Measurements from ENCODE around the gene PLCG2. TPM values are rescaled to one million over a fixed set of nuclear protein-coding genes. Genes with fewer than 3 reads are reported as not detected.
"Not testable (repeated sequence)": the region's sequence is repeated elsewhere in the genome, so short reads cannot be mapped to it uniquely, and the experiment has no call there.

Gene PLCG2
- total RNA-seq, 1 experiment from 2014 or later: 6.0 TPM

DNA sequence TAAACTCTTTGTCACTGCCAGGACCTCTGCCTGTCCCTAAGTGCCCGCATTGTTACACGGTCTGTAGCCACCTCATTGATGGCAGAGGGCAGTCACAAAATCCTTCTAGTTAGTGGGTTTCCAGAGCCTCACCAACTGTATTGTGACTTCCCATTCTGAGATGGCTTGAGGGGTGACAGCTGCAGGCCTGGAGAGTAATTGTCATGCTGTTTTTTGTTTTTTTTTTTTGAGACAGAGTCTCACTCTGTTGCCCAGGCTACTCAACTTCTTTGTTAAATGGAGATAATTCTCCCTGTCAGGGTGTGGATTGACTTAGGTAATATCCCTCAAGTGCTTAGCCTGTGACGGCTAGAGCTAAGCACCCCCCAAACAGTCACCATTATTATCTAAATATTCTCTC is 154.3 kb downstream of the PLCG2 start:
- no peak overlapping the region for H3K4me2 ChIP-seq (ENCODE audit: insufficient read depth, insufficient read length, low read length)
- H3K14ac ChIP-seq (ENCODE audit: insufficient read depth, low read length): no peak overlapping the region
- no peaks in the 10 kb centered on the region for H3K27me3 ChIP-seq (ENCODE audit: insufficient read depth, low read length)
- no peak overlapping the region for H4K8ac ChIP-seq (replicated peaks; ENCODE audit: insufficient read length, low read depth, low read length)
- H3K79me1 ChIP-seq (ENCODE audit: insufficient read depth, low read depth, low read length, poor library complexity, severe bottlenecking): no peaks in the 10 kb centered on the region
- no peak overlapping the region for H2AFZ ChIP-seq (ENCODE audit: low read length)
- H3K56ac ChIP-seq (ENCODE audit: insufficient read length, low read depth, low read length): no peak overlapping the region
- H3K9me3 ChIP-seq (ENCODE audit: control insufficient read depth, low read depth, low read length): no peaks in the 10 kb centered on the region
- H3K4ac ChIP-seq (ENCODE audit: low read depth, low read length): no peak overlapping the region
- no peak for DNase-seq
- TF ChIP-seq, protein P1, sequence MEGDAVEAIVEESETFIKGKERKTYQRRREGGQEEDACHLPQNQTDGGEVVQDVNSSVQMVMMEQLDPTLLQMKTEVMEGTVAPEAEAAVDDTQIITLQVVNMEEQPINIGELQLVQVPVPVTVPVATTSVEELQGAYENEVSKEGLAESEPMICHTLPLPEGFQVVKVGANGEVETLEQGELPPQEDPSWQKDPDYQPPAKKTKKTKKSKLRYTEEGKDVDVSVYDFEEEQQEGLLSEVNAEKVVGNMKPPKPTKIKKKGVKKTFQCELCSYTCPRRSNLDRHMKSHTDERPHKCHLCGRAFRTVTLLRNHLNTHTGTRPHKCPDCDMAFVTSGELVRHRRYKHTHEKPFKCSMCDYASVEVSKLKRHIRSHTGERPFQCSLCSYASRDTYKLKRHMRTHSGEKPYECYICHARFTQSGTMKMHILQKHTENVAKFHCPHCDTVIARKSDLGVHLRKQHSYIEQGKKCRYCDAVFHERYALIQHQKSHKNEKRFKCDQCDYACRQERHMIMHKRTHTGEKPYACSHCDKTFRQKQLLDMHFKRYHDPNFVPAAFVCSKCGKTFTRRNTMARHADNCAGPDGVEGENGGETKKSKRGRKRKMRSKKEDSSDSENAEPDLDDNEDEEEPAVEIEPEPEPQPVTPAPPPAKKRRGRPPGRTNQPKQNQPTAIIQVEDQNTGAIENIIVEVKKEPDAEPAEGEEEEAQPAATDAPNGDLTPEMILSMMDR (conservative IDR thresholded peaks at IDR 0.05): no peak
- no CpG with 5 or more reads among the region's 3 CpGs for WGBS (ENCODE audit: extremely low coverage, insufficient read length, low lambda C conversion rate)
- no peaks in the 10 kb centered on the region for H3K27me3 Mint-ChIP-seq (ENCODE audit: low read depth)
- H4K5ac ChIP-seq (ENCODE audit: insufficient read length, low read depth, low read length): no peak overlapping the region
- H3K27ac ChIP-seq (ENCODE audit: insufficient read length, low read depth, low read length): no peak overlapping the region
- H3K4me1 Mint-ChIP-seq: peaks cover 9 to 13% of the 10 kb centered on the region in 2 experiments
- no peak overlapping the region for H3K4me3 Mint-ChIP-seq
- H3K23me2 ChIP-seq (ENCODE audit: insufficient read length, low read depth, low read length, poor library complexity, severe bottlenecking): no peaks in the 10 kb centered on the region
- H3K27ac Mint-ChIP-seq: no peak overlapping the region
- H3K9me3 Mint-ChIP-seq: no peaks in the 10 kb centered on the region
- no peak overlapping the region for H2BK120ac ChIP-seq (ENCODE audit: low read depth, low read length, poor library complexity, severe bottlenecking)
- no peaks in the 10 kb centered on the region for H4K20me1 ChIP-seq (ENCODE audit: control insufficient read depth, insufficient read depth, insufficient read length)
- H2BK20ac ChIP-seq (ENCODE audit: low read depth, low read length, poor library complexity, severe bottlenecking): no peak overlapping the region
- H3K9ac ChIP-seq (ENCODE audit: extremely low read depth, insufficient read length, low read length): no peak overlapping the region
- no peak overlapping the region for H2AK5ac ChIP-seq (ENCODE audit: insufficient read length, low read length)
- H3K18ac ChIP-seq (ENCODE audit: insufficient read length, low read depth, low read length): no peak overlapping the region
- H2BK5ac ChIP-seq (ENCODE audit: insufficient read length, low read length): no peak overlapping the region
- no peaks in the 10 kb centered on the region for H3K4me1 ChIP-seq (ENCODE audit: insufficient read depth, low read length)
- no peaks in the 10 kb centered on the region for H3K79me2 ChIP-seq (ENCODE audit: insufficient read depth, low read length)
- H2BK15ac ChIP-seq (ENCODE audit: low read depth, low read length): no peak overlapping the region
- H4K91ac ChIP-seq (ENCODE audit: insufficient read length, low read depth, low read length): no peak overlapping the region
- no peak overlapping the region for H3K23ac ChIP-seq (ENCODE audit: insufficient read length, low read depth, low read length)
- H3T11ph ChIP-seq (ENCODE audit: low read length): no peak overlapping the region
- H3K36me3 Mint-ChIP-seq (ENCODE audit: insufficient read depth in 1 of 3, low read depth in 3 of 3): no peaks in the 10 kb centered on the region; a peak in 2 of 7 replicates
- no peak overlapping the region for H2BK12ac ChIP-seq (ENCODE audit: insufficient read length, low read depth, low read length)

GRCh38 chr16:81934711-81935110 is 155.6 kb downstream of the PLCG2 start:
- H4K8ac ChIP-seq (replicated peaks; ENCODE audit: insufficient read length, low read depth, low read length); H3K27me3 ChIP-seq (ENCODE audit: insufficient read depth, low read length); H3K79me2 ChIP-seq (ENCODE audit: insufficient read depth, low read length); H2AK5ac ChIP-seq (ENCODE audit: insufficient read length, low read length); H3K79me1 ChIP-seq (ENCODE audit: insufficient read depth, low read depth, low read length, poor library complexity, severe bottlenecking); H2BK5ac ChIP-seq (ENCODE audit: insufficient read length, low read length); H3K4me1 ChIP-seq (ENCODE audit: insufficient read depth, low read length); H3T11ph ChIP-seq (ENCODE audit: low read length); H3K18ac ChIP-seq (ENCODE audit: insufficient read length, low read depth, low read length); H3K4me2 ChIP-seq (ENCODE audit: insufficient read depth, insufficient read length, low read length); H3K4me3 Mint-ChIP-seq; H3K9me3 Mint-ChIP-seq; H3K56ac ChIP-seq (ENCODE audit: insufficient read length, low read depth, low read length); H4K20me1 ChIP-seq (ENCODE audit: control insufficient read depth, insufficient read depth, insufficient read length); H2BK20ac ChIP-seq (ENCODE audit: low read depth, low read length, poor library complexity, severe bottlenecking); H2AFZ ChIP-seq (ENCODE audit: low read length); H2BK15ac ChIP-seq (ENCODE audit: low read depth, low read length); H3K4ac ChIP-seq (ENCODE audit: low read depth, low read length); H3K27me3 Mint-ChIP-seq (ENCODE audit: low read depth); DNase-seq; H3K36me3 Mint-ChIP-seq (ENCODE audit: insufficient read depth in 1 of 3, low read depth in 3 of 3); H2BK120ac ChIP-seq (ENCODE audit: low read depth, low read length, poor library complexity, severe bottlenecking); H2BK12ac ChIP-seq (ENCODE audit: insufficient read length, low read depth, low read length); H4K91ac ChIP-seq (ENCODE audit: insufficient read length, low read depth, low read length); H3K27ac Mint-ChIP-seq; H3K23me2 ChIP-seq (ENCODE audit: insufficient read length, low read depth, low read length, poor library complexity, severe bottlenecking); H4K5ac ChIP-seq (ENCODE audit: insufficient read length, low read depth, low read length); H3K23ac ChIP-seq (ENCODE audit: insufficient read length, low read depth, low read length); H3K9me3 ChIP-seq (ENCODE audit: control insufficient read depth, low read depth, low read length); H3K27ac ChIP-seq (ENCODE audit: insufficient read length, low read depth, low read length); H3K14ac ChIP-seq (ENCODE audit: insufficient read depth, low read length); H3K9ac ChIP-seq (ENCODE audit: extremely low read depth, insufficient read length, low read length): not testable (repeated sequence)
- WGBS (ENCODE audit: extremely low coverage, insufficient read length, low lambda C conversion rate): no CpG with 5 or more reads among the region's 6 CpGs
- peaks cover 21 to 24% of the 10 kb centered on the region in 2 experiments for H3K4me1 Mint-ChIP-seq
